Karpas-422 (cell line): ENCODE measurements around the gene CCNF. TPM values are rescaled to one million over a fixed set of nuclear protein-coding genes. Genes with fewer than 3 reads are reported as not detected.

Experiments used
- DNase-seq: peaks from one replicate; pipeline ENCODE4 v3.0.0-alpha.2; 2015
- H2AFZ ChIP-seq: fragments of 200-600 bp; sonication (generic); 2 replicates; pipeline ENCODE4 v1.6.1; 2014; ENCODE audit warnings: antibody characterized with exemption, low read length, mixed read lengths
- H3K27ac ChIP-seq: fragments of 200-600 bp; sonication (generic); 2 replicates; pipeline ENCODE4 v1.5.1; 2014; ENCODE audit warnings: mild to moderate bottlenecking, low read length, moderate library complexity
- H3K27me3 ChIP-seq: fragments of 200-600 bp; sonication (generic); 2 replicates; pipeline ENCODE4 v1.6.1; 2014; ENCODE audit warnings: low read length, mixed read lengths
- H3K36me3 ChIP-seq: fragments of 200-600 bp; sonication (generic); 2 replicates; pipeline ENCODE4 v1.6.1; 2014; ENCODE audit warnings: low read length, mixed read lengths; ENCODE audit not compliant: insufficient read depth
- H3K4me1 ChIP-seq: fragments of 200-600 bp; sonication (generic); 2 replicates; pipeline ENCODE4 v1.6.1; 2014; ENCODE audit warnings: mild to moderate bottlenecking, low read length, mixed read lengths
- H3K4me2 ChIP-seq: fragments of 200-600 bp; sonication (generic); 2 replicates; pipeline ENCODE4 v1.6.1; 2014; ENCODE audit warnings: low read length, low read depth, mild to moderate bottlenecking; ENCODE audit not compliant: poor library complexity, severe bottlenecking
- H3K4me3 ChIP-seq: fragments of 200-600 bp; sonication (generic); 2 replicates; pipeline ENCODE4 v1.5.1; 2014; ENCODE audit warnings: mild to moderate bottlenecking, antibody characterized with exemption, low read length, mixed read lengths
- H3K79me2 ChIP-seq: fragments of 200-600 bp; sonication (generic); 2 replicates; pipeline ENCODE4 v1.6.1; 2014; ENCODE audit warnings: mild to moderate bottlenecking, low read length, mixed read lengths
- H3K9ac ChIP-seq: fragments of 200-600 bp; sonication (generic); 2 replicates; pipeline ENCODE4 v1.6.0; 2014; ENCODE audit warnings: low read length
- H3K9me2 ChIP-seq: fragments of 200-600 bp; sonication (generic), shearing (Covaris generic); replicated peaks from 2 replicates; pipeline ENCODE4 v1.6.0; 2014; ENCODE audit warnings: mild to moderate bottlenecking, low read length, moderate library complexity; ENCODE audit not compliant: insufficient read depth
- H3K9me3 ChIP-seq: fragments of 300-700, 200-600 bp; sonication (generic); 2 replicates; pipeline ENCODE4 v1.6.1; 2014; ENCODE audit warnings: low read length, mixed read lengths
- H4K20me1 ChIP-seq: fragments of 200-600 bp; sonication (generic); 2 replicates; pipeline ENCODE4 v1.6.1; 2014; ENCODE audit warnings: mild to moderate bottlenecking, antibody characterized with exemption, low read length, low read depth; ENCODE audit not compliant: insufficient read depth
- total RNA-seq: library from RNA; depleted of rRNA; stranded (reverse); fragments of >200 nt; shearing (Covaris generic); gene quantifications from 2 replicates; pipeline ENCODE4 v1.2.3, GENCODE V29; 2014; ENCODE audit warnings: low replicate concordance

CCNF gene
- total RNA-seq, 1 experiment from 2014 or later = 13.5 TPM

- H3K4me1 ChIP-seq = peaks cover 32% of the 10 kb centered on the region
- H3K27me3 ChIP-seq = no peaks in the 10 kb centered on the region
- H3K9ac ChIP-seq = no peak overlapping the region
- peaks cover 16% of the 10 kb centered on the region for H3K79me2 ChIP-seq
- H3K27ac ChIP-seq = no peak overlapping the region
- no peak for DNase-seq
- no peak overlapping the region for H3K4me2 ChIP-seq
- H3K9me2 ChIP-seq = no peaks in the 10 kb centered on the region
- H4K20me1 ChIP-seq = 0 out of 2 replicates have a peak, but pooled peaks cover 5% of the 10 kb centered on the region
- no peaks in the 10 kb centered on the region for H3K9me3 ChIP-seq
- H2AFZ ChIP-seq = no peak overlapping the region
- H3K36me3 ChIP-seq = peaks cover 14% of the 10 kb centered on the region; the same call in 1 of the 2 replicates
- H3K4me3 ChIP-seq = no peak overlapping the region
Measured at GRCh38 chr16:2457267-2457666, 28.0 kb downstream of the CCNF start.

DNA sequence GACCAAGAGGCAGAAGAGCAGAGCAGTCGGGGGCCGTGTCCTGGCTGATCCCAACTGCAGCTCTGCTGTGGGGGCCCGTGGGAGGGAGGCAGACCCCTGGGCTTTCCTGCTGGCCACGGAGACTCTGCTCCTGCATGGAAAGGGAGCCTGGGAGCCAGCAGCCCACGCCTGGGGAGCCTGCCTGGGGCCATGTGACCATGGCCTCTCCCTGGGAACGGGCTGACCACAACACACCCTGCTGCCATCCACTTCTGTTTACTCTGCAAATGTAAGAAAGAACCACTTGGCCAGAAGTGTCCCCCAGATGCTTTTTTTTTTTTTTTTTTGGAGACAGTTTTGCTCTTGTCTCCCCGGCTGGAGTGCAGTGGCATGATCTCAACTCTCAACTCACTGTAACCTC is 28.7 kb downstream of the CCNF start:
- H4K20me1 ChIP-seq = 0 out of 2 replicates have a peak, but pooled peaks cover 5% of the 10 kb centered on the region
- no peak overlapping the region for H3K27ac ChIP-seq
- no peaks in the 10 kb centered on the region for H3K9me3 ChIP-seq
- H3K4me3 ChIP-seq = no peak overlapping the region
- peaks cover 13% of the 10 kb centered on the region for H3K79me2 ChIP-seq
- no peak overlapping the region for H3K4me2 ChIP-seq
- no peak for DNase-seq
- H3K9ac ChIP-seq = no peak overlapping the region
- H3K27me3 ChIP-seq = no peaks in the 10 kb centered on the region
- H2AFZ ChIP-seq = no peak overlapping the region
- H3K9me2 ChIP-seq = no peaks in the 10 kb centered on the region
- H3K36me3 ChIP-seq = peaks cover 8% of the 10 kb centered on the region; the same call in 1 of the 2 replicates
- H3K4me1 ChIP-seq = peaks cover 32% of the 10 kb centered on the region

DNA sequence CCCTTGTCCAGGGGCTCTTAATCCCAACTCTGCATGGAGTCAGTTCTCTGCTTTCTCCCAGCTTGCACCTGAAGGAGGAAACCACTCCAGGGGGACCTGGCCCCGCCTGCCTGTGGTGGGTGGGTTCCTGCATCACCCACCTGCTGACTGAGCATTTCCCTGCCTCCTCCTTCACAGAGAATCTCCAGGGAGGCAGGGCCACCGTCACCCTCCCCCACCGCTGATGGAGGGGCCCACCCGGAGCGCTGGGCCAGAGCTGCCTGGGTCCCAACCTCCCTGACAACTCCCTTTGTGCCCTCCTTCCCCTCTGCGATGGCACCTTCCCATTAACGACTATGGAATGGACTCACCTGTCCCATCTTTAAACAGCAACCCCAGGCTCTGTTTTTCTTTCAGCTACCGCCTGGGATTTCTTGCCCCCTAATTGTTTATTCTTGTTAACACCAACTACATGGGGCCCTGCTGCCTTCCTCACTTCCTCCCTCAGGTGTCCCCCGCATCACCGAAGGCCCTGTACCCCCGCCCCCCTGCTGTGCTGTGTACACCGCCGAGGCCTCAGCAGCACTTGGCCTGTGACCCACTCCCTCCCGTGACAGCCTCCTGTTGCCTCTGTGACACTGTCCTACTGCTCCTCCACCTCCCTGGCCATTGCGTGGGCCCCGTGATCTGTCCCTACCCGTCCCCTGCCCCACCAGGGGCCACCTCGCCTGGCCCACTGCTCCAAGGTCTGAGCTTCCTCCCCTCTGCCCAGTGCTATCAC is 29.8 kb downstream of the CCNF start:
- Histone ChIP-seq H2AFZ (peak overlapping the region; percentile 76), H3K4me2 (peak overlapping the region; percentile 99), H3K27ac (peak overlapping the region; percentile 76)

GRCh38 chr16:2459647-2460390 is 30.6 kb downstream of the CCNF start, which contains the start of gene TEDC2:
TSS of gene TEDC2 (plus strand) at chr16:2460109. CDS start at chr16:2460145, 36 bp downstream.
- no peaks in the 10 kb centered on the region for H3K27me3 ChIP-seq
- peak within 1 kb of the TSS; percentile 99 for H3K4me2 ChIP-seq
- H3K4me3 ChIP-seq = peak within 1 kb of the TSS; percentile 89
- 0 out of 2 replicates have a peak, but pooled peaks cover 9% of the 10 kb centered on the region for H4K20me1 ChIP-seq
- peak; percentile 99 for DNase-seq
- no peaks in the 10 kb centered on the region for H3K9me3 ChIP-seq
- H3K79me2 ChIP-seq = peaks cover 13% of the 10 kb centered on the region
- H3K27ac ChIP-seq = peak within 1 kb of the TSS; percentile 76
- H3K9me2 ChIP-seq = no peaks in the 10 kb centered on the region
- peak within 1 kb of the TSS; percentile 84 for H3K9ac ChIP-seq
- H3K36me3 ChIP-seq = 0 out of 2 replicates have a peak, but pooled peaks cover 3% of the 10 kb centered on the region
- H2AFZ ChIP-seq = peak within 1 kb of the TSS; percentile 76
- H3K4me1 ChIP-seq = peaks cover 32% of the 10 kb centered on the region

More for the DNA sequence above, 29.8 kb downstream of the CCNF start:
- Histone ChIP-seq H3K4me3 (peak overlapping the region; percentile 89), H4K20me1 (0 out of 2 replicates have a peak, but pooled peaks cover 5% of the 10 kb centered on the region), H3K27me3 (no peaks in the 10 kb centered on the region), H3K9me2 (no peaks in the 10 kb centered on the region), H3K4me1 (peaks cover 32% of the 10 kb centered on the region), H3K79me2 (peaks cover 13% of the 10 kb centered on the region), H3K9ac (peak overlapping the region; percentile 84), H3K36me3 (0 out of 2 replicates have a peak, but pooled peaks cover 3% of the 10 kb centered on the region), H3K9me3 (no peaks in the 10 kb centered on the region)
- DNase-seq = peak; percentile 65

DNA sequence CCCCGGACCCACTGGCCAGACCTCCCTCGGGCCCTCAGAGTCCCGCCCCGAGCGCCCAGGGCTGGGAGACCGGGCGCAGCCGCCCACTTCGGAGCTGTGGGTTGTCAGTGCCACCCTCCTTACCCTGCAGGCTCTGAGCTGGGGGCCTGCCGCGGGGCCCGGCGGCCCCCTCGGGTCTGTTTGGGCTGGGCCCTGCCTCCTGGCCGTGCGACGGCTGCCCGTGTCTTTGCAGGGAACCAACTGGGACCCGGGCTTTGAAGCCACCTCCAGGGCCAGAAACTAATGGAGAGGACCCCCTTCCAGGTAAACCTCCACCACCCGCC is 31.1 kb downstream of the CCNF start:
- Histone ChIP-seq H3K9ac (peak overlapping the region; percentile 84), H3K36me3 (0 out of 2 replicates have a peak, but pooled peaks cover 3% of the 10 kb centered on the region), H4K20me1 (0 out of 2 replicates have a peak, but pooled peaks cover 9% of the 10 kb centered on the region)

DNA sequence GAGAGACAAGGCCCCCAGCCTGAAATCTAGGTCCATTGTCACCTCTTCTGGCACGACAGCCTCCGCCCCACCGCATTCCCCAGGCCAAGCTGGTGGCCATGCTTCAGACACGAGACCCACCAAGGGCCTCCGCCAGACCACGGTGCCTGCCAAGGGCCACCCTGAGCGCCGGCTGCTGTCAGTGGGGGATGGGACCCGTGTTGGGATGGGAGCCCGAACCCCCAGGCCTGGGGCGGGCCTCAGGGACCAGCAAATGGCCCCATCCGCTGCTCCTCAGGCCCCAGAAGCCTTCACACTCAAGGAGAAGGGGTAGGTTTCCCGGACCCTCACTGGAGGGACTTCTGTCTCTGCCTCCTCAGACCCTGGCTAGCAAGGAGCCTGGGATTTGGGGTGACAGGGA is 31.7 kb downstream of the CCNF start:
- 0 out of 2 replicates have a peak, but pooled peaks cover 3% of the 10 kb centered on the region for H3K36me3 ChIP-seq
- H3K4me1 ChIP-seq = peaks cover 32% of the 10 kb centered on the region
- H3K9me3 ChIP-seq = no peaks in the 10 kb centered on the region
- H3K4me2 ChIP-seq = peak overlapping the region; percentile 99
- H3K4me3 ChIP-seq = peak overlapping the region; percentile 89
- peaks cover 13% of the 10 kb centered on the region for H3K79me2 ChIP-seq
- H3K27me3 ChIP-seq = no peaks in the 10 kb centered on the region
- H2AFZ ChIP-seq = no peak overlapping the region
- 0 out of 2 replicates have a peak, but pooled peaks cover 9% of the 10 kb centered on the region for H4K20me1 ChIP-seq
- H3K27ac ChIP-seq = no peak overlapping the region
- H3K9me2 ChIP-seq = no peaks in the 10 kb centered on the region
- no peak for DNase-seq
- peak overlapping the region; percentile 84 for H3K9ac ChIP-seq

More for the DNA sequence above, 31.1 kb downstream of the CCNF start:
- H3K79me2 ChIP-seq = peaks cover 13% of the 10 kb centered on the region
- peaks cover 32% of the 10 kb centered on the region for H3K4me1 ChIP-seq
- H3K4me3 ChIP-seq = peak overlapping the region; percentile 89
- no peak overlapping the region; the same call in 1 of the 2 replicates for H3K27ac ChIP-seq
- no peaks in the 10 kb centered on the region for H3K9me3 ChIP-seq
- H3K9me2 ChIP-seq = no peaks in the 10 kb centered on the region
- H3K4me2 ChIP-seq = peak overlapping the region; percentile 99
- no peak for DNase-seq
- H2AFZ ChIP-seq = no peak overlapping the region
- no peaks in the 10 kb centered on the region for H3K27me3 ChIP-seq

DNA sequence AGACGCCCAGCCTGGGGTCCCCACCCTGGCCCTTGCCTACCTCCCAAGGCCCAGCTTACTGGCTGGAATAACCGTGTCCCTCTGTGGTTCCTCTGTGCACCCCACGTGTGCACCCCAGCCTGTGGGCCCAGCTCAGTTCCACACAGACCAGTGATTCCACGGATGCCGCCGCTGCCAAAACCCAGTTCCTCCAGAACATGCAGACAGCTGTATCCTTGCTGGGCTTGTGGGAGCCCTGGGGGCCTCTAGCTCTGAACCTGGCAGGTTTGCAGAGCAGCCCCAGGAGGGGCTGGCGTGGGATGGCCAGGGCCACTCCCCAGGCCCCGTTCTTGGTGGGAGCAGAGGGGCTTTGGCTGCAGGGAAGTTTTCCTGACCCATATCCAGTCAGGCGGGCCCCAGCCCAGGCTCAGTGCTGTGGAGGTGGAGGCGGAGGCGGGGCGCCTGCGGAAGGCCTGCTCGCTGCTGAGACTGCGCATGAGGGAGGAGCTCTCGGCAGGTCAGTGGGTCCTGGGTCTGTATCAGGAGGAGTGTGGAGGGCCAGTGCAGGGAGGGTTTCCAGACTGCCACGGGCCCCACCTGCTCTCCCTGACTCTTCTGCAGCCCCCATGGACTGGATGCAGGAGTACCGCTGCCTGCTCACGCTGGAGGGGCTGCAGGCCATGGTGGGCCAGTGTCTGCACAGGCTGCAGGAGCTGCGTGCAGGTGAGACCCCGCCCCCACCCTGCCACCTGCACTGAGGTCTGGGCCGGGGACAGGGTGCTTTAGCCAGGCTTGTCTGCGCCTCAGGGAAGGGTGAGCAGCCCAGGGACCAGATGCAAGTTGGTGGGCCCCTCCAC is 33.0 kb downstream of the CCNF start:
- Histone ChIP-seq H3K9me3 (no peaks in the 10 kb centered on the region), H3K27ac (no peak overlapping the region), H3K4me1 (peaks cover 39% of the 10 kb centered on the region), H3K36me3 (no peaks in the 10 kb centered on the region), H3K27me3 (no peaks in the 10 kb centered on the region), H4K20me1 (0 out of 2 replicates have a peak, but pooled peaks cover 9% of the 10 kb centered on the region), H3K4me2 (no peak overlapping the region), H3K9ac (no peak overlapping the region), H3K4me3 (no peak overlapping the region), H2AFZ (no peak overlapping the region), H3K9me2 (no peaks in the 10 kb centered on the region), H3K79me2 (peaks cover 13% of the 10 kb centered on the region)
- DNase-seq = no peak
